HG02588 (cell line): ENCODE results near the gene SCAMP4.

Source experiments
- ATAC-seq: cut with Tn5 transposase; IDR thresholded peaks from one replicate; pipeline ENCODE4 v1.9.1; 2021; ENCODE audit warnings: mild to moderate bottlenecking, moderate library complexity; ENCODE audit not compliant: unreplicated experiment

SCAMP4 gene

GRCh38 chr19:1911098-1911497 is 5.9 kb downstream of the SCAMP4 start:
- ATAC-seq, result no peak

DNA sequence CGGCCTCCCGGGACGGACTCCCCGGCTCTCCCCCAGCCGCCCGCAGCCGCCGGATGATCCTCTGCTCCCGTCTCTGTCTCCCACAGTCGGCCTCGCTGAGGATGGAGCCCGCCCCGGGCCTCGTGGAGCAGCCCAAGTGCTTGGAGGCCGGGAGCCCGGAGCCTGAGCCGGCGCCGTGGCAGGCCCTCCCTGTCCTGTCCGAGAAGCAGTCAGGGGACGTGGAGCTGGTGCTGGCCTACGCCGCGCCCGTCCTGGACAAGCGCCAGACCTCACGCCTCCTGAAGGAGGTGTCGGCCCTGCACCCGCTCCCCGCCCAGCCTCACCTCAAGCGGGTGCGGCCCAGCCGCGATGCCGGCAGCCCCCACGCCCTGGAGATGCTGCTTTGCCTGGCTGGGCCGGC is 6.8 kb downstream of the SCAMP4 start:
- no peak for ATAC-seq

- ATAC-seq, result no peak
Measured at GRCh38 chr19:1912760-1913505, 7.7 kb downstream of the SCAMP4 start.

DNA sequence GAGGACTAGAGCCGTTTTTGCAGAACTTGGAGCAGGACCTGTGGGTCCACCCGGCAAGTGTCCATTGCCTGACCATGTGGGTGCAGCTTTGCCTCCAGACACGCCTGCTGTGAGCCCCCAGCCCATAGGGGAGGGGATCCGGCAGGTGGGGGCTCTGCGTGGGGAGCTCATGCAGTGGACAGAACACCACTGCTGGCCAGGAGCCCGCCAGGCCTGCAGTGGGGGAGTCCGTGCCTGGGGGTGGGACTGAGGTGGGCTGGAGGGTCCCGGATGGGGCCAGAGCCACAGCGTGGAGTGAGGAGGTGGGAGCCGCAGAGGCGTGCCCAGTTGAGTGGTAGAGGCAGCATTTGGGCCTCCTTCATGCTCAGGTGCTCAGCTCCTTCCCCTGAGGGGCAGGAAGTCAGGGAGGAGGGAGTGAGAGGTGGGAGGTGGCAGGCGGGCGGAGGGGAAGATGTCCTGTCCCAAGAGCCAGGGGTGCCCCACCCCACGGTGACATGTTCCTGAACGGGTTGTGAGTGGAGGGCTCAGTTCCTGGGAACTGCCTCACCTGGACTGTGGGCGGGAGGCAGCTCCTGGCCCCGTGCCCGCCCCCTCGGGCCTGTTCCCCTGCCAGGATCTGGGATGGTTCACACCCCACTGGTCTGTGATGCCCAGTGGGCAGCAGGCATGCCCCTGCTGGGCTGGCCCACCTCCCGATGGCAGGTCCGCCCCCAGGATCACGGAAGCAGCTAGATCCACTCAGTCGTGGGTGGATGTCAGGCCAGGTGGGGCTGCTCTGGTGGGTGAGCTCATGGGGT is 8.8 kb downstream of the SCAMP4 start:
- no peak for ATAC-seq

- no peak for ATAC-seq
Measured at GRCh38 chr19:1914826-1915341, 9.7 kb downstream of the SCAMP4 start.

GRCh38 chr19:1917146-1917545 is 11.9 kb downstream of the SCAMP4 start:
- no peak for ATAC-seq

DNA sequence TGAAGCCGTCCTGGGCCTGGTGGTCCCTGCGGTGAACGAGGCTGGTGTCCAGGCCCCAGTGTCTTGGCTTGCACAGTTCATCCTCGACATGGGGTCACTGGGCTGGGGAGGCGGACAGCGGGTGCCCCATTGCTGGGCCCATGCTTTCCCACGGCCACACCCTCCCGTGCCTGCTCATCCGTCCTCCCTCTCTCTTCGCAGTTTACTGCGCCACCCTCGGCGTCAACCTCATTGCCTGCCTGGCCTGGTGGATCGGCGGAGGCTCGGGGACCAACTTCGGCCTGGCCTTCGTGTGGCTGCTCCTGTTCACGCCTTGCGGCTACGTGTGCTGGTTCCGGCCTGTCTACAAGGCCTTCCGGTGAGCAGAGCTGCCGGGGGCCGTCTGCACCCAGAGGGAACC is 12.7 kb downstream of the SCAMP4 start:
- no peak for ATAC-seq

DNA sequence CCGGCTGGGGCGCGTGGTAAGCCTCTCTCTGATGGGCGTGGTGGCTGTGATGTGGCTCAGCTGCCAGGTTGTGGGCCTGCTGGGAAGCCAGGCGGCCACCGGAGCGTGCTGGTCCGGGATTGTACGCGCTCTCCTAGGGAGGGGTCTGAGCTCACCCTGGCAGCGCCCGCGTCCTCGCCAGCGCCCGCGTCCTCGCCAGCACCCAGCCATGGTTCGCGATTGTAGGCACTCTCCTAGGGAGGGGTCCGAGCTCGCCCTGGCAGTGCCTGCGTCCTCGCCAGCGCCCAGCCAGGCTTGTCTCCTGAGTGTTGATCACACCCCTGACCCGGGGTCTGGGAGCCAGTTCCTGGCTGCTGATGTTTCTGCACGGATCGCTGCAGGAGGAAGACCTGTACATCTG is 13.8 kb downstream of the SCAMP4 start:
- no peak for ATAC-seq

- no peak for ATAC-seq
Measured at GRCh38 chr19:1920644-1921043, 15.4 kb downstream of the SCAMP4 start.

DNA sequence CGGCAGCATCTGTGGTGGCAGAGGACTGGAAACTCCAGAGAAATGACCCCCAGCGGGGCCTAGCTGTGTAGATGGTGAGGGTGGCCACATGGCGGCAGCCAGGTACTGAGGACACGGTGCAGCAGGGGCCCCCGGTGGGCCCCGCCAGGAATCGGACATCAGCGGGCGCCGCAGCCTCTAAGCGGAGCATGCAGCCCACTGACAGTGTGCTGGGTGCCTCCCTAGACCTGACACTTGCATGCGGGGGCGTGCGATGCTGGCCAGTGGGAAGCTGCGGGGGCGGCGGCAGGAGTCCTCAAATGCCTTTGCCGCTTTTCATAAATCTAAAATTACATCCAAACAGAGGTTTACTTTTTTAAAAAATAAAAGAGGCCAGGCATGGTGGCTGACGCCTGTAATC is 16.1 kb downstream of the SCAMP4 start:
- ATAC-seq, result no peak

DNA sequence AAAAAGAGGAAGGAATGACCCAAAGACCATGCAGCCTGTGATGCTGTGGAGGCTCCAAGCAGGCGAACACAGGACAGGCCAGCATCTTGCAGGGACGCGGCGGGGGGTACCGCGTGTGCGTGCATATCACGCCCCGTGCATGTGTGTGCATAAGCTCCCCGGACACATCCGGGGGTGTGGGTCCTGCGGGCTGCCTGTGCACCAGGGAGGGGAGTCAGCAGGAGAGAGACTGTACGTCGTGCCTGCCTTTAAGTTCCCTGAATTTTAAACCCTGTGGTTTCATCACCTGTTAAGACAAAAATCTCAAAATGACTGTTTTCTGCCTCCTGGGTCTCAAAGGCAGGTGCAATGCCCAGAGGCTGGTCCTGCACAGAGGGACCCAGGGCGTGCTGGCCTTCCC is 16.6 kb downstream of the SCAMP4 start:
- ATAC-seq, result no peak

DNA sequence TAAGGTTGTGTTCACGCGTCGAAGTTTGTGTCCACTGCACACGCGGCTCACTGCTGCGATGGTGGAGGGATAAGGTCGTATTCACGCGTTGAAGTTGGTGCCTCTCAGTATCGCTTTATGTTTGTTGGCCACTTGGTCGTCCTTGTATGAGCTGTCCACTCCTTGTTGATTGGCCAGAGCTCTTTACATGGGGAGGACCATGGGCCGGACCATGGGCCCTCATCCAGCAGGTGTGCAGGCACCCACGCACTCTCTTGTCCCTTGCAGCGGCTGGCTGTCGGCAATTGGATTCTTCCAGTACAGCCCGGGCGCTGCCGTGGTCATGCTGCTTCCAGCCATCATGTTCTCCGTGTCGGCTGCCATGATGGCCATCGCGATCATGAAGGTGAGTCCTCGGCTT is 17.6 kb downstream of the SCAMP4 start:
- no peak for ATAC-seq

DNA sequence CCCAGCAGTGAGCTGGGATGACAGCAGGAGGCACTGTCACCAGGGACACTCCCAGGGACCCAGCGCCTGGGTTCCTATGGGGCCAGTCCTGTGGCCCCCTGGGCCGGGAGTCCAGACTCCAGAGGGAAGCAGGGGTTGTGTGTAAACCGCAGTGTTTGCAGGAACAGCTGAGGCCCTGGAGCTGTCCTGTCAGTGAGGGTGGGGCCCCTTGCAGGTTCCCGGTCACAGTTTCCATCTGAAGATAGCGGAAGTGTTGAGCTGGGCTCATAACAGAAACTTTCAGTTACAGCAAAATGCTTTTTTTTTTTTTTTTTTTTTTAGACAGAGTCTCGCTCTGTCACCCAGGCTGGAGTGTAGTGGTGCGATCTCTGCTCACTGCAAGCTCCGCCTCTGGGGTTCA is 18.1 kb downstream of the SCAMP4 start:
- no peak for ATAC-seq

DNA sequence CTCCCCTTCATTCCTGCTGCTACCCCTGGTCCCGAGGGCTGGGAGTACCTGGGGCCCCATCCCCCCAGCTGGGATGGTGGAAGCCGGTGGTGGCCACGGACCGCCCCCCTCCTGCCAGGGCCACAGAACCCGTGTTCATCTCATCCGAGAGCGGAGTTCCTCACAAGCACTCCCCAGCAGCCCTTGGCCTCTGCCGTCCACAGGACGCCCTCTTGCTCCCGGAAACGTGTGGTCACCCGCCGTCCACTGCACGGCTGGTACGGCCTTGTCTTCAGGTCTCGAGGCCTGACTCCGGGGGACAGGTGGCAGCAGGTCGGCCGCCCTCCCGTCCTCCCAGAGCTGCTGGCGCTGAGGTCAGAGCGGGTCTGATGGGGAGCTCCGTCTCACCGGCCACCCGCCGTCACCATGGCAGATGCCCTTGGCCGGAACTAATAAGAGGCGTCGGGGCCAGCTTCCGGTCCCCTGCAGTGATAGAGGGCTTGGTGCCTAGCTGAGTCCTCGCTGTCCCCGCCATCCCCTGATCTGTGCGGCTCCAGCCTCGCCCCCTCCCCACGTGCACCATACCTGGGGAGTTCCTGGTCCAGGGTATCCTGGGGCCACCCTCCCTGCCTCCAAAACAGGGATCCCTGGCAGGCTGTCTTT is 19.2 kb downstream of the SCAMP4 start:
- no peak for ATAC-seq

GRCh38 chr19:1925544-1925943 is 20.3 kb downstream of the SCAMP4 start:
- ATAC-seq, result no peak

DNA sequence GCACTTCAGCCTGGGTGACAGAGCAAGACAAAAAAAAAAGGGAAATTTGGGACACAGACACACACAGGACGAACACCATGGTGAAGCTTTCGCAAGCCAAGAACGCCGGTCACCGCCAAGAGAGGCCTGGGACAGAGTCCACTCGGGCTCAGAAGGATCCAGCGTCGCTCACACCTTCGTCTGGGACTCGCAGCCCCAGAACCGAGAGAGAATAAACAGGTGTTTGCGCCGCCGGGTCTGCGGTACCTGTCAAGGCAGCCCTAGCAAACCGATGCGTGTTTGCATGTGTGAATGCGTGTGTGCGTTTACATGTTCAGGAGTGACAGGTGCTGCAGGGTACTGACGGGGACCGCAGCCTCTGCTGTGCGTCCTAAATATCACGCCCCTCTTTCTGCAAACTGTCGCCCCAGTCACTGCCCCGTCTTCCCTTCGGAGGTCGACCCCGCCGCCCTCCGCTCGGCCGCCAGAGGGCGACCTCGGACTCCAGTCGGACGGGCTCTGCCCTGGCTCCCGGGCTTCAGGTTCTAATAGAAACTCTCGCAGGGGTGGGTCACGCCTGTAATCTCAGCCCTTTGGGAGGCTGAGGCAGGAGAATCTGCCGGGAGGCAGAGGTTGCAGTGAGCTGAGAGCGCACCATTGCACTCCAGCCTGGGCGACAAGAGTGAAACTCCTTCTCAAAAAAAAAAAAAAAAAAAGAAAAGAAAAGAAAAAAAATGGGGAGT is 24.0 kb downstream of the SCAMP4 start:
- peak; percentile 63 for ATAC-seq

DNA sequence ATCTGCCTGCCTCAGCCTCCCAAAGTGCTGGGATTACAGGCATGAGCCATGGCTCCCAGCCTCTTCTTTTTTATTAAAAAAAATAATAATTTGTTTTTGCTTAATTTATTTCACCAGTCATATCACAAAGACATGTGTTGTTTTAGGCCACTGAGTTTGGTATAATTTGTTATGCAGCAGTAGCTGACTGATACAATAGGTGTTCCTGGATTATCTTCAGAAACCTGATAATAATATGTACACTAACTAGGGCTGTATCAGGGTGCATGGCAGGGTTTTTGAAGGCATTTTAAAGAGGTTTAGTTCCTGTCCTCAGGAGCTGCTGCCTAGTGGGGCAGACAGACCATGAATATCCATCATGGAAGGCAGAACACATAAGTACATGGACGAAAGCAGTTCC is 26.2 kb downstream of the SCAMP4 start:
- ATAC-seq, result no peak

- ATAC-seq, result no peak
Measured at GRCh38 chr19:1932395-1932794, 27.2 kb downstream of the SCAMP4 start.

- ATAC-seq, result no peak
Measured at GRCh38 chr19:1933244-1933643, 28.0 kb downstream of the SCAMP4 start.

DNA sequence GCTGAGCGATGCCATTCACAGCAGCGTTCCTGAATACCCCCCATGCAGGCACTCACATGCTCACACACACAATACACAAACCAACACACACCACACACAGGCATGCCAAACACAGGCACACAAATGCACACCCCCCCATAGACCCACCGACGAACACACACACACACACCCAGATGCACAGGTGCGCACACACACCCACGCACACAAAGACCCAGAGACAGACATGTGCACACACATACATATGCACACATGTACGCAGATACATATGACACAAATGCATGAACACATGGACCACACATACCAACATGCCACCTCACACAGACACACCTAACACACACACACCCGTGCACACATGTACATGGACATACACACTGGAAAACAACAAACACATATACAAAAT is 28.7 kb downstream of the SCAMP4 start:
- no peak for ATAC-seq
